HL-60 (cell line): ENCODE data around the gene CLEC2L.

Source experiments
- GABPA ChIP-seq: IDR thresholded peaks from 2 replicates; pipeline ENCODE4 v1.6.1; 2012; ENCODE audit warnings: low read depth
- POLR2AphosphoS5 ChIP-seq: IDR thresholded peaks from 2 replicates; pipeline ENCODE4 v1.6.1; 2012; ENCODE audit warnings: low read depth
- TF ChIP-seq, protein P1 (sequence below): IDR thresholded peaks from one replicate; pipeline ENCODE4 v1.5.1; 2011; ENCODE audit warnings: low read length, control low read depth, inconsistent platforms; ENCODE audit not compliant: insufficient read depth
- TF ChIP-seq, protein P2 (sequence below): IDR thresholded peaks from 2 replicates; pipeline ENCODE4 v1.6.1; 2012; ENCODE audit warnings: low read depth; ENCODE audit not compliant: insufficient replicate concordance

DNA sequence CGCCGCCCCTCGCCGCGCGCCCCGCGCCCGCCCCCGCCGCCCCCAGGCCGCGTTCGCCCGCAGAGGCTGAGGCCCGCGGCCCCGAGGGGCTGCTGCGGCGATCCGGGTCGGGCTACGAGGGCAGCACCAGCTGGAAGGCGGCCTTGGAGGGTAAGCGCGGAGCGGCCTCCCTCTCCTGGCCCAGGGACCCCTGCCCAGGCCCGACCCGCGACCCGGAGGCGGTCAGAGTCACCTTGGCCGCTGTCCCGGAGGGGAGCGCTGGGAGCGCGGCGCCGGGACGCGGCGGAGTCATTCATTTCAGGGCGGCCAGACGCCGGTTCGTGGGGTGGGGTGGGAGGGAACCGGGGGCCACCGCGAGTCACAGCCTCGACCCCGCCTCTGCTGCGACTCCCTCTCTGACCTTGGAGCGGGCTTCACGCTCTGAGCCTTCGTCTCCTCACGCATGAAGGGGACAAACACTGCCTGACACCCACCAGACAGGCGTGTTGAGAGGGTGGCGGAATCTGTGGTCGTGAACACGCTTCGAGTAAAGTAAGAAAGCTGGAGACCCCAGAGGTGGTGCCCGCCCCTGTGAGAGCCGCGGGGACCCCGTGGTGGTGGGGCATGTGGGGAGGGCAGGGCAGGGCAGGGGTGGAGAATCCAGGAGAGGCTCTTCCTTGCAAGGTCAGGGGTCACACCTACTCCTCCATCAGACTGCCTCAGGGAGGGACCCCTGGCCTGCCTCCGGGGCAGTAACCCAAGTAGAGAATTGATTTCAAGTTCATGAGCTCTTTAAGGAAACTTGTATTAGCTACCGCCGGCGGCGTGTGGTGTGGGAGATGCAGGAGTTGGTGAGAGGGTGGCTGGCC is 707 bp downstream of the CLEC2L start:
- TF ChIP-seq GABPA (no peak), POLR2AphosphoS5 (no peak)
- TF ChIP-seq, protein P1, sequence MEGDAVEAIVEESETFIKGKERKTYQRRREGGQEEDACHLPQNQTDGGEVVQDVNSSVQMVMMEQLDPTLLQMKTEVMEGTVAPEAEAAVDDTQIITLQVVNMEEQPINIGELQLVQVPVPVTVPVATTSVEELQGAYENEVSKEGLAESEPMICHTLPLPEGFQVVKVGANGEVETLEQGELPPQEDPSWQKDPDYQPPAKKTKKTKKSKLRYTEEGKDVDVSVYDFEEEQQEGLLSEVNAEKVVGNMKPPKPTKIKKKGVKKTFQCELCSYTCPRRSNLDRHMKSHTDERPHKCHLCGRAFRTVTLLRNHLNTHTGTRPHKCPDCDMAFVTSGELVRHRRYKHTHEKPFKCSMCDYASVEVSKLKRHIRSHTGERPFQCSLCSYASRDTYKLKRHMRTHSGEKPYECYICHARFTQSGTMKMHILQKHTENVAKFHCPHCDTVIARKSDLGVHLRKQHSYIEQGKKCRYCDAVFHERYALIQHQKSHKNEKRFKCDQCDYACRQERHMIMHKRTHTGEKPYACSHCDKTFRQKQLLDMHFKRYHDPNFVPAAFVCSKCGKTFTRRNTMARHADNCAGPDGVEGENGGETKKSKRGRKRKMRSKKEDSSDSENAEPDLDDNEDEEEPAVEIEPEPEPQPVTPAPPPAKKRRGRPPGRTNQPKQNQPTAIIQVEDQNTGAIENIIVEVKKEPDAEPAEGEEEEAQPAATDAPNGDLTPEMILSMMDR = no peak
- TF ChIP-seq, protein P2, sequence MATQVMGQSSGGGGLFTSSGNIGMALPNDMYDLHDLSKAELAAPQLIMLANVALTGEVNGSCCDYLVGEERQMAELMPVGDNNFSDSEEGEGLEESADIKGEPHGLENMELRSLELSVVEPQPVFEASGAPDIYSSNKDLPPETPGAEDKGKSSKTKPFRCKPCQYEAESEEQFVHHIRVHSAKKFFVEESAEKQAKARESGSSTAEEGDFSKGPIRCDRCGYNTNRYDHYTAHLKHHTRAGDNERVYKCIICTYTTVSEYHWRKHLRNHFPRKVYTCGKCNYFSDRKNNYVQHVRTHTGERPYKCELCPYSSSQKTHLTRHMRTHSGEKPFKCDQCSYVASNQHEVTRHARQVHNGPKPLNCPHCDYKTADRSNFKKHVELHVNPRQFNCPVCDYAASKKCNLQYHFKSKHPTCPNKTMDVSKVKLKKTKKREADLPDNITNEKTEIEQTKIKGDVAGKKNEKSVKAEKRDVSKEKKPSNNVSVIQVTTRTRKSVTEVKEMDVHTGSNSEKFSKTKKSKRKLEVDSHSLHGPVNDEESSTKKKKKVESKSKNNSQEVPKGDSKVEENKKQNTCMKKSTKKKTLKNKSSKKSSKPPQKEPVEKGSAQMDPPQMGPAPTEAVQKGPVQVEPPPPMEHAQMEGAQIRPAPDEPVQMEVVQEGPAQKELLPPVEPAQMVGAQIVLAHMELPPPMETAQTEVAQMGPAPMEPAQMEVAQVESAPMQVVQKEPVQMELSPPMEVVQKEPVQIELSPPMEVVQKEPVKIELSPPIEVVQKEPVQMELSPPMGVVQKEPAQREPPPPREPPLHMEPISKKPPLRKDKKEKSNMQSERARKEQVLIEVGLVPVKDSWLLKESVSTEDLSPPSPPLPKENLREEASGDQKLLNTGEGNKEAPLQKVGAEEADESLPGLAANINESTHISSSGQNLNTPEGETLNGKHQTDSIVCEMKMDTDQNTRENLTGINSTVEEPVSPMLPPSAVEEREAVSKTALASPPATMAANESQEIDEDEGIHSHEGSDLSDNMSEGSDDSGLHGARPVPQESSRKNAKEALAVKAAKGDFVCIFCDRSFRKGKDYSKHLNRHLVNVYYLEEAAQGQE = no peak
